Stimulated activated CD4-positive, alpha-beta T cell treated with anti-CD3 and anti-CD28 coated beads, Interleukin-1b, Interleukin-23, amount 100 ng/mL, for 24 hours (primary cell): ENCODE data around the gene WSCD2.

Experiments used
- DNase-seq, 4 experiments: peaks; one replicate each; pipeline ENCODE4 v3.0.0-alpha.2; 2020; ENCODE audit warnings: low read depth in 4 of 4, low spot score in 1 of 4

Gene WSCD2

DNA sequence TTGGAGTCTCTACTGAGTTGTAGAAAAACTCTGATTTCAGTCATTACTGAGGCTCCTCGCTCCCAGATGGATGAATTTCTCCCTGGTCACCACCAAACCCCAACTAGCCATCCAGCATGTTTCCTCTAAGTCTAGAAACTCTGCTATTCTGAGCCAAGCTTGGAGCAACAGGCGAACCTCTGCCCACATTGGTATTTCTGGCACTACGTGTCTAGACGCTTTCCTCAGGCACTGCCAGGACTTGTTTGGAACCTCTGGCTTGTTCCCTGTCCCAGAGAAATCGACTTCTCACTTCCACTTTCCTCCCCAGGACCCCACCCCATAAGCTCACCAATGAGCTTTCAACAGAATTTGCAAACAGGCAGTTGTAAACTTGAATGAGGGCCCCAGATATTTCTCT lies 27.6 kb downstream of the WSCD2 start:
- no peak for DNase-seq

DNA sequence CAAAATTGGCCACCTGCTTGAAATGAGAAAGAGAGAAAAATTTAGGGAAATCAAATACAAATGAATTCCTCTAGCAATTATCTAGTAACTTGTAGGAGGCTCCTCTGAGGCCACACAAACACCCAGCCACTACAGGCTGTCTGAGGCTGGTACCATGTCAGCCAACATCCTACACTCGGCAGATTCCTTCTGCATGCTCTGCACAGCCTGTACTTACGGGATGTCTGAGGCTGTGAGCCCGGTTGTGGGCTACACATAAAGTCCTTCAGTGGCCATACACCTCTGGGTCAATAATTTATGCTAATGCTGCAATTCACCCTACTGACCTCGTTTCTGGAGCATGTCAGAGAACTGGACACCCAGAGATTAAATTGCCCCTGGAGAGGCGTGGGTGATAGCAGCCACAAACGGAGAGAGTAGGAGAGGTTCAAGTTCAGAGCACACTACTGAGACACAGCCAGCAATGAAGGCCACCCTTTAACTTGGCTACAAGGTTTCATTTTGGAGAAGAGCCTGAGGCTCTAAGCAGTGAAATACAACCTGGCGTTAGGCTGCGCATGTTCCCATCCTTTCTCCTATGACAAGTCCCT lies 28.9 kb downstream of the WSCD2 start:
- no peak for DNase-seq

DNA sequence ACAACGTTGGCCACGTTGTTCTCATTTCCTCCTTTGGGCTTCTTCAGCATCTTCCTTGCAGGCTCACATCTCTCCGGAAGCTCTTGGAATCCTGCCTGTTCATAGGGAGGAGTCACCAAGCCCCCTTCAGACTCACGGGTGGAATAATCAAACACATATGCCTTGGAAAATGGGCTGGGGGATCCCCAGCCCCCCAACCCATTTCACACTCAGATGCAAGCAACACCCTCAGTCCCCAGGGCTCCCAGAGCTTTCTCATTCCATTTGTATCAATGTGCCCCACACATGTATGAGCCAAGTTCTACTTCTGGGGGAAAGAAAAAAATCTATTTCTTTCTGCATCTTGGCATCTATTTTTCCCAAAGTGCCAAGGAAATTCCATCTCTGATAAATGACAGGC lies 33.1 kb downstream of the WSCD2 start:
- DNase-seq: no peak

DNA sequence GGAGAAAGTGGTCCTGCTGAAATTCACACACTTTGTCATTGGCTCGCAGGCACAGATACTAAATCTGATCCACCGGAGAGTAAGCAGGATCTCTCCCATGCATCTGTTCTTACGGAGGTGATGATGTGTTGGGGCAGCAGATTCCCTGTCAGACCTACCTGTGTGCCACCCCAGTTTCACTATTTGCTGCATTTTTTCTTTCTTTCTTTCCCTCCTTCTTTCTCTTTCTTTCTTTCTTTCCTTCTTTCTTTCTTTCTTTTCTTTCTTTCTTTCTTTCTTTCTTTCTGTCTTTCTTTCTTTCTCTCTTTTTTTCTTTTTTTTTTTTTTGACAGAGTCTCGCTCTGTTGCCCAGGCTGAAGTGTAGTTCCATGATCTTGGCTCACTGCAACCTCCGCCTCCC lies 37.4 kb downstream of the WSCD2 start:
- DNase-seq: no peak

DNA sequence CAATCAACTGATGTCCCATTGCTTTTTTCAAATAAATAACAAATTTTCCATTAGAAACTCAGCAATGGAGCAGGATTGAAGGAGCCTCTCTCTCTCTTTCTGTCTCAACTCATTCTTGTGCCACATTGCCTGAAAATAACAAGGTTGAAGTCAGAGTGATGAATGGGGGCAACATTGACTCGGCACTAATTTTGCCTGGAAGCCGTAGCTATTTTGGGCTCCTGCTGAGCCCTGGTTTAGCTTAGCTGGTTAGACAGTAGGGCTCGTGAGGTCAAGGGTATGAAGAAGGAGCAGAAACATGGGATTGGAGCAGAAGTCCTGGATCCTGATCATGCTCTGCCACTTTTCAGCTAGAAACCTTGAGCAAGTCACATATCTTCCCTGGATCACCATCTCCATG lies 38.9 kb downstream of the WSCD2 start:
- no peak for DNase-seq

DNA sequence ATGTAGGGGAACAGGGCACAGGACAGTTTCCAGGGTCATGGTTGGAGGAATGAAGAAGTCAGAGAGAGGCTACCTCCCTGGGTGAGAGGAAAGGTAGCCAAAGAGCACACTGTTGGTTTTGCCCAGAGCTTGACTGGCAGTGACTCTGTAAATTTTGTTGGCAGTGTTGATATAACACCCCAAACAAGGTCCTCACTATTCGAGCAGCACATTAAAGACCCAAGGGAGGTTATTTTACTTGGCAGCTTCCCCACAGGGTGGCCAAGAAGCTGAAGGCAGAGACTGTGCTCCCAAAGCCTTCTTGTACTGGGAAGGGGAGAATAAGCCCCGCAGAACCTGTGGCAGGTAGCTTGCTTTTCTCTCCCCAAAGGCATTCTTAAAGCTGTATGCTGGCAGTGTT lies 40.6 kb downstream of the WSCD2 start:
- DNase-seq: no peak

DNA sequence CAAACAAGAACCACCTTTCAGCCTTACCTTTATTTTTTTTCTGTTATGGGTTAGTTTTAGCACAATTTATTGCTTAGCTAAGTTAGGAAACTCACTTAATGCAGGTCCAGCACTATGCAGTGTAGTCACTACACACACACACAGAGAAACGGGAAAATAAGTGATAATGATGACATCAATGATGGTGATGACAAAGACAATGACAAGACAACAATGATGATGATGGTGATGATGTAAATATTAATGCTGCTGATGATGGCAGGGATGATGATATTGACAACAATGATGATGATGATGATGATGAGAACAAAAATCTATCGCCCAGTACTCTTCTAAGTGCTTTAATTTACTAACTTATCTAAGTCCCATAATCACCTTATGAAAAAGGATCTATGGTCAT lies 41.1 kb downstream of the WSCD2 start:
- DNase-seq: no peak

DNA sequence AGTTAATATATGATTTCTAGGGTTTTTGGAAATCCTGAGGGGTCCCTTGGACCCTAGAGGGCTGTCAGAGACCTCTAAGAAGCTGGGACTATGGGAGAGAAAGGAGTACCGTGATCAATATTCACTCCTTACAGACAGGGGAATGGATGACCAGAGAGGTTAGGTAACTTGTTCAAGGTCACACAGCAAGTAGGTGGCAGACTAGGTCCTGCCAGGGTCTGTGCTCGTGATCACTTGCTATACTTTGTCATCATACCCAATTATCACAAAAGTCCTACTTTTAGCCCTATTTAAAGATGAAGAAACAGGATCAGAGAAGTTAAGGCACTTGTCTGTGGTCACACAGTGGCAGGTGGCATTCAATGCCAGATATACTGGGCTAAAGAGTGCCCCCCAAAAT lies 42.9 kb downstream of the WSCD2 start:
- DNase-seq: no peak

DNA sequence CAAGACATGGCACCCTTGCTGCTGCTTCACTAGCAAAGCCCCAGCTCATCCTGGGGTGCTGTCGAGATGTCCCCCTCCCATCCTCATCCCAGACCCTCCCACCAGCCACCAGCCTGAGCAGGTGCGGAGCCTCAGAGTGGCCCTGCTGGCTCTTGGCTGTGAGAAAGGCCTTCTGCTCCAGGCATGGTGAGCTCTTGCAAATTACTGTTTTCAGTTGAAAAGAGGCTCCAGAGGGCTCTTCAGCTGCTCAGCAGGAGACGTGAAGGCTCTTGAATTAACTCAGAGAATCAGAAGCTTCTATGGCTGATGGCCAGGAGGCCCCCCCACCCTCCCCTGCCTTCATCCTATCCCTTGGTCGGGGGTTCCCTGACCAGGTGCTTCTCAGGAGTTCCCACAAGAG lies 44.1 kb downstream of the WSCD2 start:
- DNase-seq: no peak

DNA sequence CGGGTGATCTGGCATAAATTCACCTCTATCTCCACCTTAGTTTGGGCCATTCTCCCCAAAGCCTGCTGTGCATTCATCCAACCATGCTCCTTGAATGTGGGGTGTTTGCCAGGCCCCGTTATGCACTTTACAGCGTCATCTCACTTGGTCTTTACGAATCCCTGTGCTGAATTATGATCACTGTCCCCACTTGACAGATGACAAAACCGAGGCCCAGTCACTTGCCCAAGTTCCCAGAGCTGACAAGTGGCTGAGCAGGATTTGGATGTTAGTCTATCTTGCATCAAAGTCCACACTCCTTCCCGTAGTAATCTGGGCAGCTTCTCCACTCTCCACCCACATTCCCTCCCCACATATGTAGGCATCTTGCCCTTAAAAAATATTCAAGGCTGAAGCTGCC lies 44.8 kb downstream of the WSCD2 start:
- no peak for DNase-seq

DNA sequence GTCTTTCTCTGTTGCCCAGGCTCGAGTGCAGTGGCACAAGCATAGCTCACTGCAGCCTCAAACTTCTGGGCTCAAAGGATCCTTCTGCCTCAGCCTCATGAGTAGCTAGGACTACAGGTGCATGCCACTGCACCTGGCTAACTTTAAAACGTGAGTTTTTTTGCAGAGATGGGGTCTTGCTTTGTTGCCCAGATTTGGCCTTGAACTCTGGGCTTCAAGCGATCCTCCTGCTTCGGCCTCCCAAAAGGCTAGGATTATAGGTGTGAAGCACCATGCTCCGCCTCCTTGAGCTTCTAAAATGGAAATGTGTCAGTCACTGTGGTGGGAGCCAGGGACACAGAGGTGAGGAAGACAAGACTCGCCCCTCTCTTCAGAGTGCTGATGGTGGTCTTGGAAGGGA lies 45.6 kb downstream of the WSCD2 start:
- no peak for DNase-seq

DNA sequence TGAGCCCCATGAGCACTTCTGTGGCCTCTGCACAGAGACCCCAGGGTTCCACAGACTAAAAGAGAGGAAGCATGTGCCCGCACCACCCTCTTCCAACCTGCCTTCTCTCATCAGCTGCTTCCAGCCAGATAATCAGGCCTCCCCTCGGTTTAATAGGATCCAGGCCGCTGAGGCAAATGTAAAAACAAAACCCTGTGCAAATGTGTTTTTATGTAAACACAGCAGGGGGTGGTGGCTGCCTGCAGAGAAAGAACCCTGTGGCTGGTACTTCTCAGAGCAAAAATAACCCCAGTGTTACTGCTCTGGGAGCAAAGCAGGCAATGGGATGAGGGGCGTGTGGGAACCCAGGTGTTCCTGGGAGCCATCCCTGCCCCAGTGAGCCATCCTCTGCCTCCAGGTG lies 46.2 kb downstream of the WSCD2 start:
- no peak for DNase-seq

DNA sequence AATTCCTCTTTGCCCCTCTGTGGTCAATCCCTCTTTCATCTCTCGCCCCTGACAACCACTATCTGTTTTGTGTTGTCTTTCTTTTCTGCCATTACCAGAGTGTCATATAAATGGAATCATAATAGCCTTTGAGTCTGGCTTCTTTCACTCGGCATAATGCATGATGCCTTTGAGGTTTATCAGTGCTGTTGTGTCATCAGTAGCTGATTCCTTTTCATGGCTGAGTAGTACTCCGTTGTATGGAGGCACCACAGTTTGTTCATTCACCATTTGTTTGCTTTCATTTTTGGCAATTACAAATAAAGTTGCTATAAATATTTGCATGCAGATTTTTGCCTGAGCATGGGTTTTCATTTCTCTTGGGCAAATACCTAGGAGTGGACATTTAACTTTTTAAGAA lies 47.2 kb downstream of the WSCD2 start:
- DNase-seq: no peak

DNA sequence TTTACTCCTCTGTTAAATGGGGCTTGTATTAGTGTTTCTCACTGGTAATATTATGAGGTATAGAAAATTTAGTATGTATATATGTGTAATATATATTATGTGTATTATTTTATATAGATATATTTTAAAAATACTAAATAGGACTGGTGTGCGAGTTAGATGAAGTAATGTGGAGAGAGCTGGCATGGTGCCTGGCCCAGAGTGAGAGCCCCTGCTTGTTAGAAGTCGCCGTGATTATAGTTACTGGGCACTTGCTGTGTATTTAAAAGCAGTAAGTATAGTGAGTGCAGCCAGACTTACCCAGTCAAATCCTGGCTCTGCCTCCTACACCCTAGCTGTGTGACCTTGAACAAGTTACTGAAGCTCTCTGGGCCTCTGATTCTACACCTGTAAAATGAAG lies 48.0 kb downstream of the WSCD2 start:
- no peak for DNase-seq

DNA sequence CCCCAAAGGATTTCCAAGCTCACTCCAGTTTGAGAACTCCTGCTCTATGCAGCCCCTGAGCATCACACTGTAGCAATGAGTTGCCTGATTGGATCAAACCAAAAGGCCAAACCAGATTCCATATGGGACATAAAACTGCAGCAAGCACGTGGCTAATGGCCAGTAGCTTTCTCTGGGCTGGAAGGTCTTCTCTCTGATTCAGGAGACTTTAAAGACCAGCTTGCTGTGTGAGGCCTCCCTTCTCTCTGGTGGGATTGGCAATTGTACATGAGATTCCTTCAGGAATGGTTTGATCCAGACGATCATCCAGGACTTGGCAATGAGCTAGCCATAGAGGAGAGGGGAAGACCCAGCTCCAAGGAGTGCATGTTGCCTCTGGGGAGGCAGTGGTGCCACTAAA lies 50.2 kb downstream of the WSCD2 start:
- no peak for DNase-seq

DNA sequence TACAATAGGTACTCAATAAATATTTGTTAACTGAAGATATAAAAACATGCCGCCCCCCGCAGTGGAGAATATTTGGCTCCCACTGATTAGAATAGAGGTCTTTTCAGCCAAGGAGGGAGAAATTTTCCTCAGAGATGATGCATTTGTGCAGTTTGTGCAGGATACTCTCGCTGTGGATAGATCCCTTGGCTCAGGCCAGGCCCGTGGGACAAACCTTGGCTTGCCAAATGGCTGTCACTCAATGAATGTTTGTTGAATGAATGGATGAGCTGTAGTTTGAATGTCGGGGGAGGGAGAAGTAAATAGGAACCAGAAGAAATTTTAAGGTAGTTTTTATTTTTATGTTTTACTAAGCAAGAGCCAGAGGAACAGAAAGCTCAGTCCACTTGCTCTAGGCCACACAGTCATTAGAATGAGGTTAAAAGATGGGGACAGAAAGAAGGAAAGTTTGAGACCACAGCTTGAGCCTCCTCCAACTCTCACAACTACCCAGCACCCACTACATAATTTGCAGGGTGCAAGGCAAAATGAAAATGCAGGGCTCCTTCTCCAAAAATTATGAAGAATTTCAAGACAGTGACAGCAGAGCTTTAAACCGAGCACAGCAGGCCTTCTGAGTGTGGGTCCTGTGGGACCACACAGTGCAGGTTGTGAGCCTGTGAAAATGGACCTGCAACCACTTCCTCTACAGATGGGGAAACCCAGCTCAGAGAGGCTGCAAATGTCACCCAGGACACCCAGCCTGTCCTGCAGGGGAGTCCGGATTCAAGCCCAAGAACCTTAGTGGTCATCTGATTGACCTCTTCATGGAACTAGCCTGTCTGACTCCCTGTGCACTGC lies 51.4 kb downstream of the WSCD2 start:
- DNase-seq: no peak

DNA sequence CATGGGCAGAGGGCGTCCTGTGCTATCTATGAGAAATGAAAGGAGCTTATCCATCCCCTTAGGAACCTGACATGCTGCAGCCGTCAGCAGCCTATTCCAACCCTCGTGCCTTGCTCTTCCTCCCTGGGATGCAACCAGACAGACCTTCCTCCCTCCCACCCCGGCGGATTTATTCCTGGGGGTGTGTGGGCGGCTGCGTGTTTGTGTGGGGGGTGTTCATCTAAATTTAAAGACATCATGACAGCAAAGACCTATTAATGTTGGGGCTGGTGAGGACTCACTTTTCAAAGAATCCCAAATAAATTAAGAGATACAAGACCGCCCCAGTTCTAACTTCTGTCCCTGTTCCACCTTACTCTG lies 52.0 kb downstream of the WSCD2 start:
- DNase-seq: no peak

DNA sequence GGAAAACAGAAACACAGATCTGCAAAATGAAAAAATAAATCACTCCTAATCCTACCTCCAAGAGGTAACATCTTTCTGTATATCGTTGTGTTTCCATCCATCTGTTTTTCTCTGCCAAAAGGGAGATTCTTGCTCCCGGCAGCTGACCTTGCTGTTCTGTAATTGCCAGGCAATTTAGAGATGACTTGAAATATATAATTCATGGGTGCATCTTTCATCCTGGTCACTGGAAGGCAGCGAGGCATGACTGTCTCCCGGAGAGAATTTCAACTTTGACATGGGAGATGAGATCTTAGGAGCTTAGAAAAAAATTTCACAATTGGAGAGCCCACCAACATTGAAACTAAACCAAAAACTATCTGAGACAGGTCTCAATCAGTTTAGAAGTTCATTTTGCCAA lies 53.0 kb downstream of the WSCD2 start:
- DNase-seq: no peak

DNA sequence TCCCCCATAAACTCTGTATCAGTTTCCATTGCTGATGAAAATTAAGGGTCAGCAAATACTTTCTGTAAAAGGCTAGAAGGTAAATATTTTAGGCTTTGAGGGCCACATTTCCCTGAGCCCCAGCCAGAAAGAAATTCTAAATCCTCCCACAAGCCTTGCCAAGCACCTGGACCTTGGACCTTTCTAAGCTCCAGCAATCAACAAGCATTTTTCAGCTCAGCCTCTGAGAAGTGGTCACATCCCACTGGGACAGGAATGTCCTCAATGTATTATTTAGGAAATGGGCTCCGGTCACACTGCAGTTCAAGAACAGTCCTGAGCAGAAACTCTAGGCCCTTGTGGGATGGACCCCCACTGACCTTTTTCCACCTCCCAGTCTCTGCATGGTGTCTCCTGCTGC lies 55.9 kb downstream of the WSCD2 start:
- DNase-seq: no peak

DNA sequence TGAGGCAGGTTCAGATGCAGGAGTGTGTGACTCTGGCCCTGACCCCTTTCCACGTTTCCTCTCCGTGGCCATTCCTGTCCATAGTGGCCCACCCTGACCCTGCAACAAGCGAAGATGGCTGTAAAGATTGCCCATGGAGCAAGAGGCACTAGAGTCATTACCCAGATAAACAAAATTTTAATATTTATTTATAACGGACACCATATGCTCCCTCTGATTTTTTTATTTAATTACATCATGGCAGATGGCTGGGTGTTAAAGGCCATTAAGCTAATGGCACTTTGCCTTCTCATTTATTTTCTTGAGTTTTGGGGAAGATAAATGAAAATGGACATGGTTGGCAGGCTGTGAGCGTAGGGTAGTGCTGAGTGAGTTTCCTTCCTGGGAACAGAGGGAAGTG lies 58.7 kb downstream of the WSCD2 start:
- DNase-seq: no peak

DNA sequence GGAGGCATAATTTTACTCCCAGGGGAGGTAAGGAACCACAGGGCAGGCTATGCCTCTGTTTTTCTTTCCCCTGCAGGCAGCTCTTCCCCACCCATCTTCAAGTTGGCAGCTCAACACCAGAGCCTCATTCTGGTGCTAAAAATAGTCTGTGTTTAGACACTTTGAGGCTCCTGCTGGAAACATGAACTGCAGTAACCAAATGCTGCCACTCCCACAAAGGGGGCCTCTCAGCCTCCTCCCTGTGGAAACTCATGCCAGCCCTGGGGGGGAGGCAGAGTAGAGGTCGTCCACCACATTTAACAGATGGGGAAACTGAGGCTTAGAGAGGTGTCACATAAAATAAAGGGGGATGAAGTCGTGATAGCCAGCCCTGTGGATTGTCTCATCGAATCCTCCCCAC lies 61.4 kb downstream of the WSCD2 start:
- DNase-seq: no peak

DNA sequence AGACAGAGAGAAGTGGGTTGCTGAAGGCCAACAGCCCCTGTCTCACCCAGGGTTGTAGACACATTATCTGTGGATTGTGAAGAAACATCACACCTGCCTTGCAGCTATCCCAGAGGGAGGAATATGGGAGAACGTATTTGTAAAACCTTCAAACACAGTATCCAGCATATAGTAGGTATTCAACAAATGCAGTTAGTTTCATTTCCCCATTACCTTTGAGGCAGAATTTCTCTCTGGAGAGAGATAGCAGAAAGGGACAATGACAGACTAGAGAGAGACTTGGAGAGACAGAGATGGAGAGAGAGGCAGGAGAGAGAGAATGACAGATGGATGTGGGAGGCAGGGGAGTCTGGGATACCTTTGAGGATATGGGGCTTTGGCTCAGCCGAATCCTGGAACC lies 62.0 kb downstream of the WSCD2 start:
- DNase-seq: no peak

DNA sequence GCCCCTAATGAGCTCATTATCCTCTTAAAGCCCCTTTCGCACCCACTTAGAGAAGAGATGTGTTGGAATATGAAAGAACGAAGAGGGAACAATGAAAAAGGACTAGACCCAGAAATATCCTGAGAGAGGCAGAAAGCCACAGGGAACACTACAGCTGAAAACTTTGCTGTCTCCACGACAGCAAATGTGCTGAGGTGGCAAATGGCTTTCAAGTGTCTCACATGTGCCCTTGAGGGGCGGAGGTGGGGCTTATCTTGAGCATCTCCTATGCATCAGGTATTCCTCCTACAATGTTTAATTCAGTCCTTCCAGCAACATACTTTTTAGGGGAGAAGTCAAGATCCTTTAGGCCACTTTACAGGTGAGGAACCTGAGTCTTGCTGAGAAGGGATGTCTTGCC lies 62.9 kb downstream of the WSCD2 start:
- no peak for DNase-seq
